ENCODE measurements around the gene HAPSTR1.

GRCh38 chr16:9098377-9099090, 7.1 kb downstream of the HAPSTR1 start:
- TF ChIP-seq EZH2 (optimal IDR thresholded peaks at IDR 0.05; ENCODE audit: low read depth, low read length) (no peak), CTCF (IDR thresholded peaks at IDR 0.05; ENCODE audit: low read length) (no peak), EZH2phosphoT487 (IDR thresholded peaks at IDR 0.05; ENCODE audit: low read length) (no peak)

Measured in MM.1S (cell line).